Sciatic nerve (tissue), 2 donors: ENCODE data around the gene PVALEF. TPM values are rescaled to one million over a fixed set of nuclear protein-coding genes. Genes with fewer than 3 reads are reported as not detected.
"Not testable (repeated sequence)": the region's sequence is repeated elsewhere in the genome, so short reads cannot be mapped to it uniquely, and the experiment has no call there.

Experiments used
- ATAC-seq: fragments of 200-7000 bp; cut with Tn5 transposase; one replicate; pipeline ENCODE4 v1.9.1; 2020; ENCODE audit warnings: mild to moderate bottlenecking, moderate library complexity
- DNase-seq: peaks from one replicate; pipeline ENCODE4 v3.0.0-alpha.2; 2020; ENCODE audit warnings: low spot score
- intact Hi-C: fragments of 100-400 bp; cut with DNase I; formaldehyde crosslinking; loops from one replicate; pipeline ENCODE4 v1.14.2; 2022
- total RNA-seq: library from RNA; stranded (reverse); fragmentation: NEBNext Ultra II Directional; extraction: Animal tissue kit (Norgen Biotek cat#: 25700); gene quantifications from one replicate; pipeline ENCODE4 v1.2.1, GENCODE V29; 2021
- donor health status: DM: no; HTN: no; CAD: no.
- donor health status: DM: no; HTN: no; CAD: no.

The PVALEF gene
- total RNA-seq, 1 donor from 2014 or later: not detected

- no peak for DNase-seq
- ATAC-seq: no peak
- intact Hi-C loops: loop anchor here (5.0 kb wide), 1 partner anchor 52 kb away; no protein-coding TSS in a partner anchor
These were observed 24.6 kb upstream of the PVALEF start for GRCh38 chr17:81140695-81141094.

GRCh38 chr17:81142301-81143199, 22.8 kb upstream of the PVALEF start:
- DNase-seq (peak; percentile 93), ATAC-seq (peak; percentile 92)
- intact Hi-C loops: loop anchor here (5.0 kb wide), 1 partner anchor 50 kb away; no protein-coding TSS in a partner anchor

GRCh38 chr17:81143200-81143527, 22.1 kb upstream of the PVALEF start:
- intact Hi-C loops: loop anchor here (5.0 kb wide), 1 partner anchor 49 kb away; no protein-coding TSS in a partner anchor

GRCh38 chr17:81143717-81144422, 21.4 kb upstream of the PVALEF start:
- no peak for DNase-seq
- ATAC-seq: no peak
- intact Hi-C loops: loop anchor here (5.0 kb wide), 1 partner anchor 48 kb away; no protein-coding TSS in a partner anchor

More at GRCh38 chr17:81143200-81143527, 22.1 kb upstream of the PVALEF start:
- no peak for DNase-seq
- ATAC-seq: peak; percentile 67

GRCh38 chr17:81144423-81144781, 20.9 kb upstream of the PVALEF start:
- DNase-seq: no peak
- ATAC-seq: no peak
- intact Hi-C loops: loop anchor here (5.0 kb wide), 1 partner anchor 48 kb away; no protein-coding TSS in a partner anchor

- ATAC-seq, intact Hi-C loops, DNase-seq: not testable (repeated sequence)
These were observed 19.1 kb upstream of the PVALEF start for GRCh38 chr17:81146208-81146607.

GRCh38 chr17:81147701-81148100, 17.6 kb upstream of the PVALEF start:
- ATAC-seq (no peak), DNase-seq (no peak)
- intact Hi-C loops: no loop called here

- ATAC-seq: no peak
- intact Hi-C loops: no loop called here
- DNase-seq: no peak
These were observed 16.7 kb upstream of the PVALEF start for GRCh38 chr17:81148571-81148970.

- intact Hi-C loops: no loop called here
- no peak for DNase-seq
- ATAC-seq: no peak
These were observed 16.2 kb upstream of the PVALEF start for GRCh38 chr17:81148986-81149533.

- ATAC-seq: no peak
These were observed 14.8 kb upstream of the PVALEF start for GRCh38 chr17:81150377-81151077.

GRCh38 chr17:81151278-81151677, 14.0 kb upstream of the PVALEF start:
- no peak for DNase-seq
- intact Hi-C loops: no loop called here

More at GRCh38 chr17:81150377-81151077, 14.8 kb upstream of the PVALEF start:
- DNase-seq: no peak
- intact Hi-C loops: no loop called here

GRCh38 chr17:81152288-81152828, 12.9 kb upstream of the PVALEF start:
- no peak for DNase-seq
- peak; percentile 61 for ATAC-seq
- intact Hi-C loops: no loop called here

More at GRCh38 chr17:81151278-81151677, 14.0 kb upstream of the PVALEF start:
- ATAC-seq: no peak

GRCh38 chr17:81153340-81153803, 11.9 kb upstream of the PVALEF start:
- ATAC-seq: peak; percentile 91
- intact Hi-C loops: no loop called here
- DNase-seq: no peak

- intact Hi-C loops, DNase-seq, ATAC-seq: not testable (repeated sequence)
These were observed 11.3 kb upstream of the PVALEF start for GRCh38 chr17:81154016-81154415.

- ATAC-seq (no peak), DNase-seq (no peak)
- intact Hi-C loops: no loop called here
These were observed 10.3 kb upstream of the PVALEF start for GRCh38 chr17:81154961-81155360.

GRCh38 chr17:81156866-81157805, 8.2 kb upstream of the PVALEF start:
- DNase-seq: no peak
- intact Hi-C loops: no loop called here
- no peak for ATAC-seq

GRCh38 chr17:81157848-81158687, 7.2 kb upstream of the PVALEF start:
- ATAC-seq: no peak
- DNase-seq: no peak
- intact Hi-C loops: no loop called here
